ENCODE data around the gene GPR151. TPM values are rescaled to one million over a fixed set of nuclear protein-coding genes. Genes with fewer than 3 reads are reported as not detected.
"Not testable (repeated sequence)": the region's sequence is repeated elsewhere in the genome, so short reads cannot be mapped to it uniquely, and the experiment has no call there.

The GPR151 gene
- not detected for total RNA-seq

DNA sequence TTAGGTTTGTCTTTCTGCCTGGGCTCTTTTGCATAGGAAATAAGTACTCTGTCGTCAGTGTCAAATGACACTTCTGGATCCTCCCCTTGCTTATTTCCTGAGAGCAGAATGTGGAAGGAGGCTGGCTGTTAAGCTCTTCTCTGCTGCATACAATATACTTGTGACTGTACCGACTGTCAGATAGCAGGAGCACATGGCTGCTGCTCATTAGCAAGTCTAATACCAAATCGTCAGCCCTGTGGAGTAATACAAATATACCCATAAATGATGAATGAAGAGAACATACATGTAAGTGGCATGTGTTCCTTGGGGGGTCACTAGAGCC is at the start of gene GPR151:
Gene GPR151, minus strand, starts transcription at position 40 of the 325 bp plus-strand sequence. CDS start 77 bp downstream, outside the sequence.
- no peak for ATAC-seq (ENCODE audit: low FRiP score in 2 of 2)
- Histone ChIP-seq H3K4me3 (no peak within 1 kb of the TSS), H3K27me3 (no peaks in the 10 kb centered on the region), H3K36me3 (peaks cover 0 to 10% (median 2%) of the 10 kb centered on the region in 4 donors), H3K9me3 (no peaks in the 10 kb centered on the region), H3K4me1 (no peaks in the 10 kb centered on the region), H3K27ac (no peak within 1 kb of the TSS)
- DNase-seq = no peak
- TF ChIP-seq POLR2AphosphoS5 (IDR thresholded peaks at IDR 0.05) (no peak), EP300 (IDR thresholded peaks at IDR 0.05) (no peak), POLR2A (IDR thresholded peaks at IDR 0.05) (no peak)
- TF ChIP-seq, protein P1, sequence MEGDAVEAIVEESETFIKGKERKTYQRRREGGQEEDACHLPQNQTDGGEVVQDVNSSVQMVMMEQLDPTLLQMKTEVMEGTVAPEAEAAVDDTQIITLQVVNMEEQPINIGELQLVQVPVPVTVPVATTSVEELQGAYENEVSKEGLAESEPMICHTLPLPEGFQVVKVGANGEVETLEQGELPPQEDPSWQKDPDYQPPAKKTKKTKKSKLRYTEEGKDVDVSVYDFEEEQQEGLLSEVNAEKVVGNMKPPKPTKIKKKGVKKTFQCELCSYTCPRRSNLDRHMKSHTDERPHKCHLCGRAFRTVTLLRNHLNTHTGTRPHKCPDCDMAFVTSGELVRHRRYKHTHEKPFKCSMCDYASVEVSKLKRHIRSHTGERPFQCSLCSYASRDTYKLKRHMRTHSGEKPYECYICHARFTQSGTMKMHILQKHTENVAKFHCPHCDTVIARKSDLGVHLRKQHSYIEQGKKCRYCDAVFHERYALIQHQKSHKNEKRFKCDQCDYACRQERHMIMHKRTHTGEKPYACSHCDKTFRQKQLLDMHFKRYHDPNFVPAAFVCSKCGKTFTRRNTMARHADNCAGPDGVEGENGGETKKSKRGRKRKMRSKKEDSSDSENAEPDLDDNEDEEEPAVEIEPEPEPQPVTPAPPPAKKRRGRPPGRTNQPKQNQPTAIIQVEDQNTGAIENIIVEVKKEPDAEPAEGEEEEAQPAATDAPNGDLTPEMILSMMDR (IDR thresholded peaks at IDR 0.05) = no peak
- WGBS, 2 donors = 23 to 29% methylated on average over 3 of the region's 3 CpGs

DNA sequence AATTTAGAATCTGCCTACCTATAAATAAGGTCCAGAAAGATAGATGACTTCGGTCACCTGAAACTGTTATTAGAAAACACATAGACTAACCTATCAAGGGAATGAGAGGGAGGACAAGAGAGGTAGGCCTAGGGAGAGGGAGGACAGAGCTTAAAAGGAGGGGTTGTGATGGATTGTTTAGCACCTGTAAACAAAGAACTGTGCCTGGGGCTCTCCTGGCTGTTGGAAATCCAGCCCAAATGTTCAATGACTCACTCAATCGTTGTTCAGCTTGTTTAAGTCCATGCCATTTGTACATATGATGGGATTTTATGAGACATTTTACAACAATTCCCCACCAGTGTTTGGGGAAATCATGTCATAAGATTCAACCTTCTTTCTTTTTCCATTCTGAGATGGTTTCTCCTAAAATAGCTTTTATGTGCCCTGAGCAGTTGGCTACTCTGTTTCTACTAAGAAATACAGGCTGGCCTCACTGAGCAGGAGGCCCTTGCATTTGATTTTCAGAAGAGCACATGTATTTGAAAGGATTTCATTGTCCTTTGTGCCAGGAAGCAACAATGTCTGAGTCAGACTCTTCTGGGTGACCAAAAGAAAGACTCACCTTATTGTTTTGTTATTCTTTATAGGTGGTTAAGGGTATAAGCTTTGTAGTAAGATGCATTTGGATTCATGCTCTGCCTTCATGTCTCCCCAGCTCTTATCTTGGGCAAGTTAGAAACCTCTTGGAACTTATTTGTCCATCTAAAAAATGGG is 48.2 kb upstream of the GPR151 start:
- no peaks in the 10 kb centered on the region for H3K9me3 ChIP-seq
- no peaks in the 10 kb centered on the region for H3K27me3 ChIP-seq
- H3K36me3 ChIP-seq = no peaks in the 10 kb centered on the region
- 63 to 66% methylated on average over 2 of the region's 2 CpGs for WGBS, 2 donors
- H3K27ac ChIP-seq = no peak overlapping the region
- ATAC-seq (ENCODE audit: low FRiP score in 2 of 2) (no peak), DNase-seq (no peak)
- H3K4me1 ChIP-seq = no peaks in the 10 kb centered on the region
- TF ChIP-seq, protein P1 (IDR thresholded peaks at IDR 0.05) = no peak
- TF ChIP-seq POLR2AphosphoS5 (IDR thresholded peaks at IDR 0.05) (no peak), EP300 (IDR thresholded peaks at IDR 0.05) (no peak)
- no peak overlapping the region for H3K4me3 ChIP-seq

DNA sequence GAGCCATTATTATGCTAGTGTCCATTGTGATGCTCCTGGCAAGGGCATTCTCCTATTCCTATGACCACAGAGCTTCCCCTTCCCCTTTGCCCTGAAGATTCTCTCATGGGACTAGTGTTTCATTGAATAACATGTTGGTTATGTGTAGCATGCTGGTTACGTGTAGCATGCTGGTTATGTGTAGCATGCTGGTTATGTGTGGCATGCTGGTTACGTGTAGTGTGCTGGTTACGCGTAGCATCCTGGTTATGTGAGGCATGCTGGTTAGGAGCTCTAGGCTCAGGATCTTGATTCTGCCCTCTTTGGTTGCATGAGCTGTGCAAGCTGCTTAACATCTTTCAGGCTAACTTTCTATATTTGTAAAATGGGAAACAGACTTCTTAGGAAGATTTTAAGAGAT is 46.5 kb upstream of the GPR151 start:
- H3K4me1 ChIP-seq = no peaks in the 10 kb centered on the region
- no peak for ATAC-seq (ENCODE audit: low FRiP score in 2 of 2)
- H3K36me3 ChIP-seq = no peaks in the 10 kb centered on the region
- no peaks in the 10 kb centered on the region for H3K27me3 ChIP-seq
- no peak overlapping the region for H3K27ac ChIP-seq
- no peak for DNase-seq
- H3K9me3 ChIP-seq = no peaks in the 10 kb centered on the region
- WGBS, 2 donors = 81 to 99% methylated on average over 3 to 4 of the region's 4 CpGs
- no peak overlapping the region for H3K4me3 ChIP-seq
- TF ChIP-seq, protein P1 (IDR thresholded peaks at IDR 0.05) = no peak
- TF ChIP-seq POLR2A (IDR thresholded peaks at IDR 0.05) (no peak), EP300 (IDR thresholded peaks at IDR 0.05) (no peak), POLR2AphosphoS5 (IDR thresholded peaks at IDR 0.05) (no peak)

DNA sequence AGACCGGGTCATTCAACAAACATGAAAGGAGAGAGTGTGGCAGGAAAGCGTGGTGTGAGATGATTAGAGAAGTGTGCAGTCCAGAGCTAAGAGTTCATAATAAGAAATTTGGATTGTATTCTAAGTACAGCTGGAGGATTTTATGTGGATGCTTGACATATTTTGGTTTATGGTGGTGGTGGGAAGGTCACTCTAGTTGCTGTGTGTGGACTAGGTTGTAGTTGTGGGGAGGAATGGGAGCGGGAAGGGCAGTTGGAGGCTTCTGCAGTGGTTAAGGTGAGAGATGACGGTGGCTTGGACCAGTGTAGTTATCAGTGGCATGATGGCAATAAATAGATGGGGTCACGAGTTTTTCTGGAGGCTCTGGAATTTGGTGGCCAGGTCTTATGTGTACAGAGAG is 45.7 kb upstream of the GPR151 start:
- no peaks in the 10 kb centered on the region for H3K36me3 ChIP-seq
- H3K4me3 ChIP-seq = no peak overlapping the region
- H3K4me1 ChIP-seq = no peaks in the 10 kb centered on the region
- no peak for ATAC-seq (ENCODE audit: low FRiP score in 2 of 2)
- no peak for TF ChIP-seq POLR2AphosphoS5 (IDR thresholded peaks at IDR 0.05)
- H3K27me3 ChIP-seq = no peaks in the 10 kb centered on the region
- 80 to 83% methylated on average over 5 of the region's 5 CpGs for WGBS, 2 donors
- H3K9me3 ChIP-seq = no peaks in the 10 kb centered on the region
- no peak overlapping the region for H3K27ac ChIP-seq
- DNase-seq = no peak

DNA sequence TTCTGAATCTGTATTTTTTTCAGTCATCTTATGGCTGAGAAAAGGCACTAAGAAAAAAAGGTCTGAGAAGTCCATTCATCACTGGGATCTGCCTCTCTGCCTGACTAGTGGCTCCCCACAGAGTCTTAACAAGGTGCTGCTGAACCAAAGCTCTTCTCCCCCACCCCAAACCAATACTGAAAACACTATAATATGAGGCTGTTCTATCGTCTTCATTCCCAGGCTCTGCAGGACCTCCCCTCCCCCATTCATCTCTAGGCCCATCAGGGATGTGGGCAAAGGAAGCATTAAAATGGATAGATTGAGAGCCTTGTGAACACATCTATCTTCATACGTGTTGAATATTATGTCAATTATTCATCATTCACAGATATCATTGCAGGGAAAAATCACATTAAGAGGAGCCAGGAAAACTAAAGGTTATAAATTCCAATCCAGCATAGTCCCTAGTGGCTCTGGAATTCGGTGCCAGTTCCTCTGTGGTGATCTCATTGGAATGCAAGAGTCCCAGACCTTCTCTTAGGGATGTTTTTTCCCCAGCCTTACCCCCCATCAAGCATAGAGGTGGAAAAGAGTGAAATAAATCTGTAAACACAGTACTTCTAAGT is 44.3 kb upstream of the GPR151 start:
- H3K4me3 ChIP-seq = no peak overlapping the region
- TF ChIP-seq, protein P1 (IDR thresholded peaks at IDR 0.05) = no peak
- TF ChIP-seq POLR2AphosphoS5 (IDR thresholded peaks at IDR 0.05) (no peak), POLR2A (IDR thresholded peaks at IDR 0.05) (no peak), EP300 (IDR thresholded peaks at IDR 0.05) (no peak)
- H3K9me3 ChIP-seq = no peaks in the 10 kb centered on the region
- H3K27ac ChIP-seq = no peak overlapping the region
- no peaks in the 10 kb centered on the region for H3K4me1 ChIP-seq
- WGBS, 2 donors = 44 to 53% methylated on average over 3 of the region's 3 CpGs
- H3K27me3 ChIP-seq = no peaks in the 10 kb centered on the region
- DNase-seq (no peak), ATAC-seq (ENCODE audit: low FRiP score in 2 of 2) (no peak)
- H3K36me3 ChIP-seq = no peaks in the 10 kb centered on the region

DNA sequence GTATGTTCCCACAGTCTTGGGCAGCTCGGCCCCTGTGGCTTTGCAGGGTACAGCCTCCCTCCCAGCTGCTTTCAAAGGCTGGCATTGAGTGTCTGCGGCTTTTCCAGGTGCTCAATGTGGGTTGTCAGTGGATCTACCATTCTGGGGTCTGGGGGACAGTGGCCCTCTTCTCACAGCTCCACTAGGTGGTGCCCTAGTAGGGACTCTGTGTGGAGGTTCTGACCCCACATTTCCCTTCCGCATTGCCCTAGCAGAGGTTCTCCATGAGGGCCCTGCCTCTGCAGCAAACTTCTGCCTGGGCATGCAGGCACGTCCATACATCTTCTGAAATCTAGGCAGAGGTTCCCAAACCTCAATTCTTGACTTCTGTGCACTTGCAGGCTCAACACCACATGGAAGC is 40.9 kb upstream of the GPR151 start:
- not testable (repeated sequence) for ATAC-seq (ENCODE audit: low FRiP score in 2 of 2); H3K27ac ChIP-seq; H3K9me3 ChIP-seq; H3K4me1 ChIP-seq; DNase-seq; H3K27me3 ChIP-seq; H3K36me3 ChIP-seq; H3K4me3 ChIP-seq
- 80 to 85% methylated on average over 2 to 4 of the region's 4 CpGs for WGBS, 2 donors

Data from upper lobe of left lung (tissue), 6 donors.